Measurements from ENCODE around the gene HES6.

The HES6 gene

DNA sequence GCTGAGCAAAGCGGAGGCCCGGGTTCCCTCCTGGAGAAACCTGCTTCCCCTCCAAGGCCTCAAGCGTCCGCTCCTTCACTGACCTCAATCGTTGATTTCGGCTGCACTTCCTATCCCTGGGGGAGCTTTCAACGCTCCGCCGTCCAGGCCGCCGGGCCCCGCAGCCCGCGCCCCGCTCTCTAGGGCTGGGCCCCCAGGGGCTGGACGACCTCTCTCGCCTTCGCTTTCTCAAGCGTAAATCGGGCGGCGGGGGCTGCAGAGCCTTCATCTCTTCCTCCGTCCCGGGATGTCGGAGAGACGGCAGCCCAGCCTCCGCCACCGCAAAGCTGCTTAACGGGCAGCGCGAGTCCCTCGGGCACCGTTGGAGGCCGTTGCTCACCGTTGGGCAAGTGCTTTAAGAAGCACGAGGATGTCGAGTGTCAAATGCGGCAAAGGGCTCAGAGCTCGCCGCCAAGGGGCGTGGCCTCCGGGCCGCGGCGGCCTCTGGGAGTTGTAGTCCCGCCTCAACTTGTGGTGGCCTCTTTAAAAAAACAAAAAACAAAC is 8.5 kb downstream of the HES6 start:
- no peak for DNase-seq

DNA sequence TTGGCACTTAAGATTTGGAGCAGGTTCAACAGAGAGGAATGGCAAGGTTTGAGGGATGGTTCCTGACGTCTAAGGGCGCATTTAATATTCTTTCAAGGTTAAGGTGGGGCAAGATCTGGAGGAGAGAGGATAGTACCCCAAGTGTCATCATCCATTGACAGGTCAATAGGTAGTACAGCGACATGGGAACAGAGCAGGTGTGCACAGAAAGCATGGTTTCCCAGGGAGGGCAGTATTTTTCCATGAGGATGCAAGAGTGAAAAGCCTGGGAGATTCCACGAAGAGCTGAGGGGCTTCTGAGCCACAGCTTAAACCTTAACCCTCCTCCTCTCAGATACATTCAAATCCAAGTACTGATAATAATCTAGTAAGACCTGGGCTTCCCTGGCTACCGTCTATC is 9.1 kb downstream of the HES6 start:
- no peak for DNase-seq

DNA sequence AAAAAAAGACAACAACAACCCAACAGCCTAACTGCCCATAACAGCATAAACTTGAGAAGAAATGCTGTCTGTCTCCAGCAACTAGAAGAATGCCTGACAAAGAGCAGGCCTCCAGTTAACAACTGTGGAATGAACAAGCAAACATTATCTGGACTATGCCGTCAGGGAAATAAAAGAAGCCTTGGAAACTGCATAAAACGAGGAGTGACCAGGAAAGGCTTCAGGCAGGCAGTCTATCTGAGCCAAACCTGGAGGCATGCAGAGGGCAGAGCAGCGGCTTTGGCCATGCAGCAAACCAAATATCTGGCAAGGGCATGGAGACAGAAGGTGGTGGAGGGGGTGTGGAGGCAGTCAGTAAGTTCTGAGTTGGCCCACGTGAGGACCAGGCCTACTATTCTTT is 11.1 kb downstream of the HES6 start:
- DNase-seq = no peak

DNA sequence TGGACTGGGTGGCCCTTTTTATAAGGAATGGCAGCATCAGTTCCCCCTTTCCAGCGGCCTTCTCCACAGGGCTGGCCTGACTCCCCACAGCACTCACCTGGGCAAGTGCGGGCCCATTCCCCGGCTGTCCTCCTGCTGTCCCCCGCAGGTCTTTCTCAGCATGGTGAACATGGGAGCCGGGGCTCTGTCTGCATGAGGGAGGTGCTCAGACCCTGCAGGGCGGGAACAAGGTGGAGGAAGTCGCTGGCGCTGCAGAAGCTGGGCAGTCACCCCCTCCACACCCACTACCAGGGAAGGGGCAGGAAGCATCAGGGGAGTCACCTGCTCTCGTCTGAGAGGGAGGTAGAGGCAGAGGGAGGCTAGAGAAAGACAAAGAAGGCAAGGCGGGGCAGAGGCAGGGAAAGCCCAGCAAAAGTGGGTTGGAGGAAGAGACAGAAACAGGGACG is 12.2 kb downstream of the HES6 start:
- no peak for DNase-seq

- DNase-seq = no peak
These were observed 12.9 kb downstream of the HES6 start for GRCh38 chr2:238226698-238227586.

DNA sequence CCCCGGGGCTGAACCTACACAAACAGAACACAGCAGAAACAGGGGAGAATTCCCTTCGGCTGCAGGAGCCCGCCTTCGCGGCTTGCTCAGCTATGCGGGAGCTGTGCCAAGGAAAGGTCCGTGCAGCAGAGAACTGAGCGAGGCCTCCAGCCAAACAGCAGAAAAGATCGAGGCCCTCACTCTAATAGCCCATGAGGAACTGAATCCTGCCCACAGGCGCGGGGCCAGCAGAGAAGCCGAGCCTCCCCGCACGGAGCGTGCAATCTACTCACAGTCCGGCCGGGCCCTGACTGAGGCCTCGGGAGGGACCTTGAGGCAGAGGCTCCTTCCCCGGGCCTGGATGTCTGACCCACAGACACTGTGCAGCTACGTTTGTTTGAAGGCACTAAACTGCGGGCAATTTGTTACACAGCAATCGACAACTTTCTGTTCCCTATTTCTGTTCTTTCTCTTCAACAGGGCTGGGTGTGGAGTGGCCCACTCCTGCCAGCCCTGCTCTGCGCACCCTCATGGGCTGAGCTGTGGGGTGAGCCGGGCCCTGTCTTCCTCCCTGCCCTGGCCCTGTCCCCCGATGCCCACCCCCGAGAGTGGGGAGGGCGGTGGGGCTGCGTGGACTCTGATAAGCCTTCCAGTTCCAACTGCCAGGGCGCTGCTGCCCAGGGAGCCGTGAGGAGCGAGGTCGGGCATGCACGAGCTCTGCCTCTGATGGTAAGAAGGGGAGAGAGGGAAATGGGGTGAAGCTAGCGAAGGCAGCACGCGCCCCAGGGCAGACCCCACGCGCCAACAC is 13.7 kb downstream of the HES6 start:
- no peak for DNase-seq

GRCh38 chr2:238225121-238225520 is 14.7 kb downstream of the HES6 start:
- DNase-seq = no peak

DNA sequence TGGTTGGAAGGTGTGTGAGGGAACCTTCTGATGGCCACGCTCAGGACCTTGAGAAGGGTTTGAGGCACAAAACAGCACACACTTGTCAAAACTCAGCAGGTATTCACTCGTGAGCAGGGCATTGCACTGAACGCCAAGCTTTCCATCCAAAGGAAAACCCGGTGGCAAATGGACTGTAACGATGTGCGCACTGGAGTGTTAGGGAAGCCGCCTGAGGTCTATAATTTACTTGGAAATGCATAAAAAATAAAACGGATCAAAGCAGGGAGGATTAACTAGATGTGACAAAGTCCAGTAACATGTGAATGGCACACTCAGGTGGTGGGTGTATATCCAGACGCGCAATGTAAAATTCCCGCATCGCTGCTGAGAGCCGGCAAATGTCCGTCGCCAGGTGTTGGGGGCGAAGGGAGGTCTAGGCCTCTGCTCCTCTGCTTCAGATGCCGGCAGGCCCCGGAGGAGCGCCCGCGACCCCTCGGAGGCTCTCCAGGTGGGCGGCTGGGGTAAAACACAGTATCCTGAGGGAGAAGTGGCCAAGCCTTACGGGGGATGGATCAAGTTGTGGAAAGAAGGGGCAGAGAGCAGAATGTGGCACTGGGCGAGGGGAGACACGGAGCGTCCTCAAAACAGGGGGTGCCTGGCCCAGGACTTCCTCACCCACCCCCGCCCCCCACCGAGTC is 15.3 kb downstream of the HES6 start:
- DNase-seq = no peak

- DNase-seq = peak; percentile 40 to 52
These were observed 18.8 kb downstream of the HES6 start for GRCh38 chr2:238220892-238221521.

- no peak for DNase-seq
These were observed 19.5 kb downstream of the HES6 start for GRCh38 chr2:238220274-238220891.

GRCh38 chr2:238216651-238217184 is 23.1 kb downstream of the HES6 start:
- no peak for DNase-seq

GRCh38 chr2:238207006-238207405 is 32.8 kb downstream of the HES6 start:
- DNase-seq = no peak

DNA sequence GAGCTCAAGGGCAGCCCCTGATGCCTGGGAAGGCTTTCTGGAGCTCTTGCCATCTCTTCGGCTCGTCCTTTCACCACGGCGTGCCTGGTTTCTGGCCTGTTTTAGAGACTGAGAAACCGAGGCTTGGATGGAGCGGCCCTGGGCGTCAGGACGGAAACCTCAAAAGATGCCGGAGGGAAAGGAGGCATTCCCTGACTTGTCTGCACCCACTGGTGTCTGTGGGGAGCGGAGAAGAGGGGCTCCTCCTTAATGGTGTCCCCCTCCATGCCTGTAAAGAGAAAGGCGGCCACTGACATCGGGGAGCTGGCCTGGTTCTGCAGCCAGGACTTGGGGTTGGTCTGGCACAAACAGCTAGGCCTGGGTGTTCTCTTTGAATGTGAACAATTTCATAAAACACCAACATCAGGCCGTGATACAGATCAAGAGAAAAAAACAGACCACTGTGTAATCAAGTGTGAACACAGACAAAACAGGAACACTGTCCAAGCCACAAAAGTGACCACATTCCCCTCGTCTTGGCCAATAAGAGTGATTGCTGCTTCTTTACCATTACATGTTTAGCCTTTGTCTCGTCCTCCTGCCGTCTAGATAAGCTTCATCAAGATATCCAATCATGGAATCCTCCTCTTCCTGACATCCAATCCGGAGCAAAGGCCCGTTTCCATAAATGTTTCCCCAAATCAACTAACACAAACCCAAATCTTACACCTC is 35.7 kb downstream of the HES6 start:
- DNase-seq = no peak

DNA sequence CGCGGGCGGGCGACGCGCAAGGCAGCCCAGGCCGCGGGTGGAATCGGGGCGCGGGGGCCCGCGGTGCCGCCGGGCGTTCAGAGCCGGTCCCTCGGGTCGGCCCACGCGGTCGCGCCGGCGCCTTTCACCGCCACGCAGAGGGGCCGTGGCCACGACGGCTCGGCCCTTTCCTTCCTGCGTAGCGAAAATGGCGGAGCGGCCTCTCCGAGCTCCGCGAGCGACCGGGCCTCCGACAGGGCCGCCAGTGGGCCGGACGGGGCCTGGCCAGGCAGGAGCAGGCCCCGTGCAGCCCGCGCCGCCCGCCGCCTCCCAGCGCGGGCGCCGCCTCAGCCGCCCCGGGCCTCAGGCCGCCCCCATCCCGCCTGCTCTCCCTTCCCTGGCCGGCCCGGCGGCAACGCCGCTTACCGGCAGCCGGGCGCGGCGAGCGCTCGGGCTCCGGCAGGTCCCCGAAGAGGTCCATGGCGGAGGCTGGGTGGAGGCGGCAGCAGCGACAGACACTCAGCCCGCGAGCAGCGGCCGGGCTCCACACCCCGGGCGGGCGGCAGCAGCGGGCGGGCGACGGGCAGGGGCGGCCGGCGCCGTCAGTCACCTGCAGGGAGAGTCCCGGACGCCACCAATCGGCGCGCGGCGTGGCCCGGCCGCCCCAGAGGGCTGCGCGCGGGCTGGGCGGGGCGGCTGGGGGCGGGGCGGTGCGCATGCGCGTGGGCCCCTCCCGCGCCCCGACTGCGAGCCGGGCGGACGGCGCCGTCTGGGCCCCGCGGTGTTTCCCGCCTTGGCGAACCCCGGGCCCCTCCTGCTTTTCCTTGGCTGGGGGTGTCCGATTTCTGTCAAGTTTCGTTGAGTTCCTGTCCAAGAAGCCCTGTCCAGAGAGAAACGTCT is 36.5 kb downstream of the HES6 start, which contains the start of gene ILKAP:
TSS of gene ILKAP (minus strand) at position 602 of the 879 bp plus-strand sequence. CDS start at position 460, 142 bp downstream.
- DNase-seq = peak; percentile 58 to 96

GRCh38 chr2:238202326-238203093 is 37.3 kb downstream of the HES6 start:
- peak in 1 of 2 experiments; percentile 26 for DNase-seq

DNA sequence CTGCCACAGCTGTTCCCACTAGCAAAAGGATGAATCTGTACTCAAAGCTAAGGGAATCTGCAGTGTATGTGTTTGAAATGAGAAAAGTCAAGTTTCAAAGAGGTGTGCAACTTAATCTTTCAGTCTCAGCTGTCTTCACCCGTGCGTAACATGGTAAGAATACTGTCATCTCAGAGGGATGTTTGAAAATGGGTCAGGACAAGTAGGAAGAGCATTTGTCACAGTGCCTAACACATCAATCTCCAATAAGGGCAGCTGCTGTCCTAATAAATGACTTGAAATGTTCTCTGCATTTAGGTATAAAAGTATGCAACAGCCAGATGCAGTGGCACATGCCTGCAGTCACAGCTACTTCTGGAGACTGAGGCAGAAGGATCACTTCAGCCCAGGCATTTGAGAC is 49.4 kb downstream of the HES6 start:
- no peak for DNase-seq

All from NCI-H526 (cell line).